Measurements from ENCODE around the gene ITGB1.

DNA sequence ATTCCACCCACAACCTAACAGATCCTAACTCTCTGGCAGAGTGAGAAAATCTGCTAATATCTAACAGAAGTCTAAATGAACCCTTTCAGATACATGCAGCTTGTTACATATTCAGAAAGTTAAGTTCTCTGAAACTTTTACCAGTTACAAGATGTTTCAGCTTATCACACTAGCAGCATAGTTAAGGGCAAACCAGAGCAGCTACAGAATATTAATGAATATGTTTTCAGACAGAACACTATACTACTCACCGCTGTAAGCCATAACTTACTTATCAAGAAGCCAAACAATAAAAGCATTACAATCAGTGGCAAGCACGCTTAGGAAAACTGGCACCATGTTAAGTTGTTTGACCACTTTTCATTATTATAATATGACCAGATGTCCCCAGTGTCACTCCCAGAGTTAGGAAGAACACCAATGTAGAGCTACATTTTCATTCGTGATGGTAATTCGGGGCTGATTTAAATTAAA lies 2.7 kb downstream of the ITGB1 start:
- TF ChIP-seq RAD21 (IDR thresholded peaks at IDR 0.05; ENCODE audit: insufficient read depth, low read depth, low read length) (no peak), POLR2AphosphoS5 (IDR thresholded peaks at IDR 0.05; ENCODE audit: low read length) (no peak), ZNF24 (IDR thresholded peaks at IDR 0.05) (no peak), CBX5 (IDR thresholded peaks at IDR 0.05; ENCODE audit: low read depth) (no peak), RFX5 (IDR thresholded peaks at IDR 0.05; ENCODE audit: low read depth, low read length) (no peak), CREB1 (IDR thresholded peaks at IDR 0.05; ENCODE audit: low read depth) (no peak), FOXK2 (IDR thresholded peaks at IDR 0.05) (no peak), SRF (IDR thresholded peaks at IDR 0.05; ENCODE audit: low read depth in 2 of 2, low read length in 2 of 2) (no peak)
- TF ChIP-seq, protein P1, sequence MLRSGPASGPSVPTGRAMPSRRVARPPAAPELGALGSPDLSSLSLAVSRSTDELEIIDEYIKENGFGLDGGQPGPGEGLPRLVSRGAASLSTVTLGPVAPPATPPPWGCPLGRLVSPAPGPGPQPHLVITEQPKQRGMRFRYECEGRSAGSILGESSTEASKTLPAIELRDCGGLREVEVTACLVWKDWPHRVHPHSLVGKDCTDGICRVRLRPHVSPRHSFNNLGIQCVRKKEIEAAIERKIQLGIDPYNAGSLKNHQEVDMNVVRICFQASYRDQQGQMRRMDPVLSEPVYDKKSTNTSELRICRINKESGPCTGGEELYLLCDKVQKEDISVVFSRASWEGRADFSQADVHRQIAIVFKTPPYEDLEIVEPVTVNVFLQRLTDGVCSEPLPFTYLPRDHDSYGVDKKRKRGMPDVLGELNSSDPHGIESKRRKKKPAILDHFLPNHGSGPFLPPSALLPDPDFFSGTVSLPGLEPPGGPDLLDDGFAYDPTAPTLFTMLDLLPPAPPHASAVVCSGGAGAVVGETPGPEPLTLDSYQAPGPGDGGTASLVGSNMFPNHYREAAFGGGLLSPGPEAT (IDR thresholded peaks at IDR 0.05; ENCODE audit: low read depth): no peak
- TF ChIP-seq, protein P2, sequence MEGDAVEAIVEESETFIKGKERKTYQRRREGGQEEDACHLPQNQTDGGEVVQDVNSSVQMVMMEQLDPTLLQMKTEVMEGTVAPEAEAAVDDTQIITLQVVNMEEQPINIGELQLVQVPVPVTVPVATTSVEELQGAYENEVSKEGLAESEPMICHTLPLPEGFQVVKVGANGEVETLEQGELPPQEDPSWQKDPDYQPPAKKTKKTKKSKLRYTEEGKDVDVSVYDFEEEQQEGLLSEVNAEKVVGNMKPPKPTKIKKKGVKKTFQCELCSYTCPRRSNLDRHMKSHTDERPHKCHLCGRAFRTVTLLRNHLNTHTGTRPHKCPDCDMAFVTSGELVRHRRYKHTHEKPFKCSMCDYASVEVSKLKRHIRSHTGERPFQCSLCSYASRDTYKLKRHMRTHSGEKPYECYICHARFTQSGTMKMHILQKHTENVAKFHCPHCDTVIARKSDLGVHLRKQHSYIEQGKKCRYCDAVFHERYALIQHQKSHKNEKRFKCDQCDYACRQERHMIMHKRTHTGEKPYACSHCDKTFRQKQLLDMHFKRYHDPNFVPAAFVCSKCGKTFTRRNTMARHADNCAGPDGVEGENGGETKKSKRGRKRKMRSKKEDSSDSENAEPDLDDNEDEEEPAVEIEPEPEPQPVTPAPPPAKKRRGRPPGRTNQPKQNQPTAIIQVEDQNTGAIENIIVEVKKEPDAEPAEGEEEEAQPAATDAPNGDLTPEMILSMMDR (IDR thresholded peaks at IDR 0.05 in 2 of 3, conservative IDR thresholded peaks at IDR 0.05 in 1 of 3; ENCODE audit: control insufficient read depth in 2 of 3, extremely low read depth in 1 of 3, insufficient read depth in 1 of 3, low read depth in 3 of 3, low read length in 3 of 3): no peak
- TF ChIP-seq, protein P3, sequence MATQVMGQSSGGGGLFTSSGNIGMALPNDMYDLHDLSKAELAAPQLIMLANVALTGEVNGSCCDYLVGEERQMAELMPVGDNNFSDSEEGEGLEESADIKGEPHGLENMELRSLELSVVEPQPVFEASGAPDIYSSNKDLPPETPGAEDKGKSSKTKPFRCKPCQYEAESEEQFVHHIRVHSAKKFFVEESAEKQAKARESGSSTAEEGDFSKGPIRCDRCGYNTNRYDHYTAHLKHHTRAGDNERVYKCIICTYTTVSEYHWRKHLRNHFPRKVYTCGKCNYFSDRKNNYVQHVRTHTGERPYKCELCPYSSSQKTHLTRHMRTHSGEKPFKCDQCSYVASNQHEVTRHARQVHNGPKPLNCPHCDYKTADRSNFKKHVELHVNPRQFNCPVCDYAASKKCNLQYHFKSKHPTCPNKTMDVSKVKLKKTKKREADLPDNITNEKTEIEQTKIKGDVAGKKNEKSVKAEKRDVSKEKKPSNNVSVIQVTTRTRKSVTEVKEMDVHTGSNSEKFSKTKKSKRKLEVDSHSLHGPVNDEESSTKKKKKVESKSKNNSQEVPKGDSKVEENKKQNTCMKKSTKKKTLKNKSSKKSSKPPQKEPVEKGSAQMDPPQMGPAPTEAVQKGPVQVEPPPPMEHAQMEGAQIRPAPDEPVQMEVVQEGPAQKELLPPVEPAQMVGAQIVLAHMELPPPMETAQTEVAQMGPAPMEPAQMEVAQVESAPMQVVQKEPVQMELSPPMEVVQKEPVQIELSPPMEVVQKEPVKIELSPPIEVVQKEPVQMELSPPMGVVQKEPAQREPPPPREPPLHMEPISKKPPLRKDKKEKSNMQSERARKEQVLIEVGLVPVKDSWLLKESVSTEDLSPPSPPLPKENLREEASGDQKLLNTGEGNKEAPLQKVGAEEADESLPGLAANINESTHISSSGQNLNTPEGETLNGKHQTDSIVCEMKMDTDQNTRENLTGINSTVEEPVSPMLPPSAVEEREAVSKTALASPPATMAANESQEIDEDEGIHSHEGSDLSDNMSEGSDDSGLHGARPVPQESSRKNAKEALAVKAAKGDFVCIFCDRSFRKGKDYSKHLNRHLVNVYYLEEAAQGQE (IDR thresholded peaks at IDR 0.05; ENCODE audit: low read depth, low read length): no peak
- TF ChIP-seq, protein P4, sequence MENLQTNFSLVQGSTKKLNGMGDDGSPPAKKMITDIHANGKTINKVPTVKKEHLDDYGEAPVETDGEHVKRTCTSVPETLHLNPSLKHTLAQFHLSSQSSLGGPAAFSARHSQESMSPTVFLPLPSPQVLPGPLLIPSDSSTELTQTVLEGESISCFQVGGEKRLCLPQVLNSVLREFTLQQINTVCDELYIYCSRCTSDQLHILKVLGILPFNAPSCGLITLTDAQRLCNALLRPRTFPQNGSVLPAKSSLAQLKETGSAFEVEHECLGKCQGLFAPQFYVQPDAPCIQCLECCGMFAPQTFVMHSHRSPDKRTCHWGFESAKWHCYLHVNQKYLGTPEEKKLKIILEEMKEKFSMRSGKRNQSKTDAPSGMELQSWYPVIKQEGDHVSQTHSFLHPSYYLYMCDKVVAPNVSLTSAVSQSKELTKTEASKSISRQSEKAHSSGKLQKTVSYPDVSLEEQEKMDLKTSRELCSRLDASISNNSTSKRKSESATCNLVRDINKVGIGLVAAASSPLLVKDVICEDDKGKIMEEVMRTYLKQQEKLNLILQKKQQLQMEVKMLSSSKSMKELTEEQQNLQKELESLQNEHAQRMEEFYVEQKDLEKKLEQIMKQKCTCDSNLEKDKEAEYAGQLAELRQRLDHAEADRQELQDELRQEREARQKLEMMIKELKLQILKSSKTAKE (IDR thresholded peaks at IDR 0.05; ENCODE audit: low read depth, poor library complexity, severe bottlenecking): no peak
- TF ChIP-seq, protein P5, sequence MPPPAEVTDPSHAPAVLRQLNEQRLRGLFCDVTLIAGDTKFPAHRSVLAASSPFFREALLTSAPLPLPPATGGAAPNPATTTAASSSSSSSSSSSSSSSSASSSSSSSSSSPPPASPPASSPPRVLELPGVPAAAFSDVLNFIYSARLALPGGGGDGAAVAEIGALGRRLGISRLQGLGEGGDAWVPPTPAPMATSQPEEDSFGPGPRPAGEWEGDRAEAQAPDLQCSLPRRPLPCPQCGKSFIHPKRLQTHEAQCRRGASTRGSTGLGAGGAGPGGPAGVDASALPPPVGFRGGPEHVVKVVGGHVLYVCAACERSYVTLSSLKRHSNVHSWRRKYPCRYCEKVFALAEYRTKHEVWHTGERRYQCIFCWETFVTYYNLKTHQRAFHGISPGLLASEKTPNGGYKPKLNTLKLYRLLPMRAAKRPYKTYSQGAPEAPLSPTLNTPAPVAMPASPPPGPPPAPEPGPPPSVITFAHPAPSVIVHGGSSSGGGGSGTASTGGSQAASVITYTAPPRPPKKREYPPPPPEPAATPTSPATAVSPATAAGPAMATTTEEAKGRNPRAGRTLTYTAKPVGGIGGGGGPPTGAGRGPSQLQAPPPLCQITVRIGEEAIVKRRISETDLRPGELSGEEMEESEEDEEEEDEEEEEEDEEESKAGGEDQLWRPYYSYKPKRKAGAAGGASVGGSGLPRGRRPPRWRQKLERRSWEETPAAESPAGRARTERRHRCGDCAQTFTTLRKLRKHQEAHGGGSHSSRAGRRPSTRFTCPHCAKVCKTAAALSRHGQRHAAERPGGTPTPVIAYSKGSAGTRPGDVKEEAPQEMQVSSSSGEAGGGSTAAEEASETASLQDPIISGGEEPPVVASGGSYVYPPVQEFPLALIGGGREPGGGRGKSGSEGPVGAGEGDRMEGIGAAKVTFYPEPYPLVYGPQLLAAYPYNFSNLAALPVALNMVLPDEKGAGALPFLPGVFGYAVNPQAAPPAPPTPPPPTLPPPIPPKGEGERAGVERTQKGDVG (CRISPR knock-in tag; IDR thresholded peaks at IDR 0.05): no peak
- TF ChIP-seq, protein P6, sequence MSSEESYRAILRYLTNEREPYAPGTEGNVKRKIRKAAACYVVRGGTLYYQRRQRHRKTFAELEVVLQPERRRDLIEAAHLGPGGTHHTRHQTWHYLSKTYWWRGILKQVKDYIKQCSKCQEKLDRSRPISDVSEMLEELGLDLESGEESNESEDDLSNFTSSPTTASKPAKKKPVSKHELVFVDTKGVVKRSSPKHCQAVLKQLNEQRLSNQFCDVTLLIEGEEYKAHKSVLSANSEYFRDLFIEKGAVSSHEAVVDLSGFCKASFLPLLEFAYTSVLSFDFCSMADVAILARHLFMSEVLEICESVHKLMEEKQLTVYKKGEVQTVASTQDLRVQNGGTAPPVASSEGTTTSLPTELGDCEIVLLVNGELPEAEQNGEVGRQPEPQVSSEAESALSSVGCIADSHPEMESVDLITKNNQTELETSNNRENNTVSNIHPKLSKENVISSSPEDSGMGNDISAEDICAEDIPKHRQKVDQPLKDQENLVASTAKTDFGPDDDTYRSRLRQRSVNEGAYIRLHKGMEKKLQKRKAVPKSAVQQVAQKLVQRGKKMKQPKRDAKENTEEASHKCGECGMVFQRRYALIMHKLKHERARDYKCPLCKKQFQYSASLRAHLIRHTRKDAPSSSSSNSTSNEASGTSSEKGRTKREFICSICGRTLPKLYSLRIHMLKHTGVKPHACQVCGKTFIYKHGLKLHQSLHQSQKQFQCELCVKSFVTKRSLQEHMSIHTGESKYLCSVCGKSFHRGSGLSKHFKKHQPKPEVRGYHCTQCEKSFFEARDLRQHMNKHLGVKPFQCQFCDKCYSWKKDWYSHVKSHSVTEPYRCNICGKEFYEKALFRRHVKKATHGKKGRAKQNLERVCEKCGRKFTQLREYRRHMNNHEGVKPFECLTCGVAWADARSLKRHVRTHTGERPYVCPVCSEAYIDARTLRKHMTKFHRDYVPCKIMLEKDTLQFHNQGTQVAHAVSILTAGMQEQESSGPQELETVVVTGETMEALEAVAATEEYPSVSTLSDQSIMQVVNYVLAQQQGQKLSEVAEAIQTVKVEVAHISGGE (CRISPR knock-in tag; IDR thresholded peaks at IDR 0.05): no peak
